ENCODE data around the gene PIK3AP1. TPM values are rescaled to one million over a fixed set of nuclear protein-coding genes. Genes with fewer than 3 reads are reported as not detected.

The PIK3AP1 gene
- total and polyA plus RNA-seq, 2 of the 13 experiments (the other 11 are each of a cell fraction or from before 2014, with no cell fraction given) = 3.6 to 13.8 TPM

DNA sequence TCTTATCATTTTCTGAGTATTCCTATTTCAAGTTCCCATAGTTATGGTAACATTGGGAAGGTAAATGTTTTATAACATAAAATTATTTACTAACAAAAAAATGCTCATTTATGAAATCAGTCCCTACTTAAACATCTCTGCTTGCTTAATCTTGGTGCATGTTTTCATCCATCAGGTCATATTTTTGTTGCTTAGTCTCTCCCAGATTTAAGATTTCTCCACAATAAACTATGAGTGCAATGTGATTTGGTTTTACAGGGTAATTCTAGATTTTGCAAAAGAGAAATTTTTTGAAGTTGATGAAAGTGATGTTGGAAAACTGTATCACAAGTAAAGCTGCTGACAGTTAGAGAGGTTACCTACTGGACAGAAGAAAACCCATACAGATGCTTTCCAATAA is 28.6 kb downstream of the PIK3AP1 start:
- no peaks in the 10 kb centered on the region for H4K20me1 ChIP-seq (ENCODE audit: insufficient read depth, low read length)
- no peaks in the 10 kb centered on the region for H3K27me3 ChIP-seq (ENCODE audit: control insufficient read depth in 1 of 2, insufficient read depth in 2 of 2, low read length in 2 of 2)
- ChIA-PET CTCF (ENCODE audit: low intra/inter-chr PET ratio, low total read pairs) (no interaction called here), POLR2A (interaction anchor here (1.0 kb wide), 1 partner anchor 18 kb away, joined by 3 read pairs; no protein-coding TSS in a partner anchor)
- no peak for FAIRE-seq
- no peaks in the 10 kb centered on the region for H3K36me3 ChIP-seq (replicated peaks in 1 of 2; ENCODE audit: control insufficient read depth in 1 of 2, insufficient read depth in 2 of 2, low read length in 2 of 2)
- H3K79me2 ChIP-seq (ENCODE audit: insufficient read depth, low read length) = no peaks in the 10 kb centered on the region
- no peak overlapping the region for H3K4me3 ChIP-seq (replicated peaks in 1 of 3; ENCODE audit: insufficient read depth in 1 of 3, low read depth in 2 of 3, low read length in 3 of 3)
- intact Hi-C loops (cut with micrococcal nuclease; ENCODE audit: unreplicated experiment) (no loop called here), in situ Hi-C loops (cut with HindIII; ENCODE audit: extremely low pct_ligation_motif_present, low pct_unique_long_range_greater_than_20kb) (no loop called here)
- no TSS peak for BruUV-seq (replicated peaks)
- TF ChIP-seq CEBPB (IDR thresholded peaks at IDR 0.05; ENCODE audit: borderline replicate concordance, low read depth, low read length) (no peak), RARG (CRISPR knock-in tag; IDR thresholded peaks at IDR 0.05; ENCODE audit: low read depth) (no peak), MED1 (CRISPR knock-in tag; IDR thresholded peaks at IDR 0.05) (no peak), ZZZ3 (CRISPR knock-in tag; IDR thresholded peaks at IDR 0.05; ENCODE audit: borderline replicate concordance) (no peak), RFX1 (IDR thresholded peaks at IDR 0.05) (no peak), HNRNPL (IDR thresholded peaks at IDR 0.05; ENCODE audit: low read depth, low read length) (no peak), GATAD2A (CRISPR knock-in tag; IDR thresholded peaks at IDR 0.05) (no peak), FOXA3 (CRISPR knock-in tag; IDR thresholded peaks at IDR 0.05) (no peak), KLF16 (CRISPR knock-in tag; IDR thresholded peaks at IDR 0.05) (no peak), HOXA7 (CRISPR knock-in tag; IDR thresholded peaks at IDR 0.05) (no peak), ASH2L (IDR thresholded peaks at IDR 0.05; ENCODE audit: insufficient read length, low read depth, low read length) (no peak), ZNF33B (CRISPR knock-in tag; IDR thresholded peaks at IDR 0.05) (no peak), ZFP62 (CRISPR knock-in tag; IDR thresholded peaks at IDR 0.05) (no peak)
- TF ChIP-seq, protein P1, sequence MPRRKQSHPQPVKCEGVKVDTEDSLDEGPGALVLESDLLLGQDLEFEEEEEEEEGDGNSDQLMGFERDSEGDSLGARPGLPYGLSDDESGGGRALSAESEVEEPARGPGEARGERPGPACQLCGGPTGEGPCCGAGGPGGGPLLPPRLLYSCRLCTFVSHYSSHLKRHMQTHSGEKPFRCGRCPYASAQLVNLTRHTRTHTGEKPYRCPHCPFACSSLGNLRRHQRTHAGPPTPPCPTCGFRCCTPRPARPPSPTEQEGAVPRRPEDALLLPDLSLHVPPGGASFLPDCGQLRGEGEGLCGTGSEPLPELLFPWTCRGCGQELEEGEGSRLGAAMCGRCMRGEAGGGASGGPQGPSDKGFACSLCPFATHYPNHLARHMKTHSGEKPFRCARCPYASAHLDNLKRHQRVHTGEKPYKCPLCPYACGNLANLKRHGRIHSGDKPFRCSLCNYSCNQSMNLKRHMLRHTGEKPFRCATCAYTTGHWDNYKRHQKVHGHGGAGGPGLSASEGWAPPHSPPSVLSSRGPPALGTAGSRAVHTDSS (CRISPR knock-in tag; conservative IDR thresholded peaks at IDR 0.05) = no peak
- TF ChIP-seq, protein P2, sequence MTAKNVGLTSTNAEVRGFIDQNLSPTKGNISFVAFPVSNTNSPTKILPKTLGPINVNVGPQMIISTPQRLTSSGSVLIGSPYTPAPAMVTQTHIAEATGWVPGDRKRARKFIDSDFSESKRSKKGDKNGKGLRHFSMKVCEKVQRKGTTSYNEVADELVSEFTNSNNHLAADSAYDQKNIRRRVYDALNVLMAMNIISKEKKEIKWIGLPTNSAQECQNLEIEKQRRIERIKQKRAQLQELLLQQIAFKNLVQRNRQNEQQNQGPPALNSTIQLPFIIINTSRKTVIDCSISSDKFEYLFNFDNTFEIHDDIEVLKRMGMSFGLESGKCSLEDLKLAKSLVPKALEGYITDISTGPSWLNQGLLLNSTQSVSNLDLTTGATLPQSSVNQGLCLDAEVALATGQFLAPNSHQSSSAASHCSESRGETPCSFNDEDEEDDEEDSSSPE (CRISPR knock-in tag; IDR thresholded peaks at IDR 0.05) = no peak
- TF ChIP-seq, protein P3, sequence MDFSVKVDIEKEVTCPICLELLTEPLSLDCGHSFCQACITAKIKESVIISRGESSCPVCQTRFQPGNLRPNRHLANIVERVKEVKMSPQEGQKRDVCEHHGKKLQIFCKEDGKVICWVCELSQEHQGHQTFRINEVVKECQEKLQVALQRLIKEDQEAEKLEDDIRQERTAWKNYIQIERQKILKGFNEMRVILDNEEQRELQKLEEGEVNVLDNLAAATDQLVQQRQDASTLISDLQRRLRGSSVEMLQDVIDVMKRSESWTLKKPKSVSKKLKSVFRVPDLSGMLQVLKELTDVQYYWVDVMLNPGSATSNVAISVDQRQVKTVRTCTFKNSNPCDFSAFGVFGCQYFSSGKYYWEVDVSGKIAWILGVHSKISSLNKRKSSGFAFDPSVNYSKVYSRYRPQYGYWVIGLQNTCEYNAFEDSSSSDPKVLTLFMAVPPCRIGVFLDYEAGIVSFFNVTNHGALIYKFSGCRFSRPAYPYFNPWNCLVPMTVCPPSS (IDR thresholded peaks at IDR 0.05) = no peak
- TF ChIP-seq, protein P4, sequence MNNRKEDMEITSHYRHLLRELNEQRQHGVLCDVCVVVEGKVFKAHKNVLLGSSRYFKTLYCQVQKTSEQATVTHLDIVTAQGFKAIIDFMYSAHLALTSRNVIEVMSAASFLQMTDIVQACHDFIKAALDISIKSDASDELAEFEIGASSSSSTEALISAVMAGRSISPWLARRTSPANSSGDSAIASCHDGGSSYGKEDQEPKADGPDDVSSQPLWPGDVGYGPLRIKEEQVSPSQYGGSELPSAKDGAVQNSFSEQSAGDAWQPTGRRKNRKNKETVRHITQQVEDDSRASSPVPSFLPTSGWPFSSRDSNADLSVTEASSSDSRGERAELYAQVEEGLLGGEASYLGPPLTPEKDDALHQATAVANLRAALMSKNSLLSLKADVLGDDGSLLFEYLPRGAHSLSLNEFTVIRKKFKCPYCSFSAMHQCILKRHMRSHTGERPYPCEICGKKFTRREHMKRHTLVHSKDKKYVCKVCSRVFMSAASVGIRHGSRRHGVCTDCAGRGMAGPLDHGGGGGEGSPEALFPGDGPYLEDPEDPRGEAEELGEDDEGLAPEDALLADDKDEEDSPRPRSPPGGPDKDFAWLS (CRISPR knock-in tag; IDR thresholded peaks at IDR 0.05; ENCODE audit: borderline replicate concordance) = no peak
- H3K9me3 ChIP-seq (ENCODE audit: low read length) = no peaks in the 10 kb centered on the region
- H3K4me1 ChIP-seq (ENCODE audit: insufficient read depth, low read length) = no peaks in the 10 kb centered on the region
- H2AFZ ChIP-seq (ENCODE audit: low read length) = no peak overlapping the region
- H3K4me2 ChIP-seq (ENCODE audit: low read depth, low read length) = no peak overlapping the region
- no peak for DNase-seq (ENCODE audit: low spot score)
- H3K9ac ChIP-seq (ENCODE audit: insufficient read depth, low read depth, low read length) = no peak overlapping the region
- no peak for ATAC-seq
- H3K27ac ChIP-seq (ENCODE audit: extremely low read length, insufficient read depth, low read length) = no peak overlapping the region
